Activated CD8-positive, alpha-beta memory T cell treated with anti-CD3 and anti-CD28 coated beads, Interleukin-2, amount 50 U/mL, for 48 hours (primary cell): ENCODE results near the gene EPHA10.
"Not testable (repeated sequence)": the region's sequence is repeated elsewhere in the genome, so short reads cannot be mapped to it uniquely, and the experiment has no call there.

Source experiments
- DNase-seq: peaks from one replicate; pipeline ENCODE4 v3.0.0-alpha.2; 2020

Gene EPHA10

DNA sequence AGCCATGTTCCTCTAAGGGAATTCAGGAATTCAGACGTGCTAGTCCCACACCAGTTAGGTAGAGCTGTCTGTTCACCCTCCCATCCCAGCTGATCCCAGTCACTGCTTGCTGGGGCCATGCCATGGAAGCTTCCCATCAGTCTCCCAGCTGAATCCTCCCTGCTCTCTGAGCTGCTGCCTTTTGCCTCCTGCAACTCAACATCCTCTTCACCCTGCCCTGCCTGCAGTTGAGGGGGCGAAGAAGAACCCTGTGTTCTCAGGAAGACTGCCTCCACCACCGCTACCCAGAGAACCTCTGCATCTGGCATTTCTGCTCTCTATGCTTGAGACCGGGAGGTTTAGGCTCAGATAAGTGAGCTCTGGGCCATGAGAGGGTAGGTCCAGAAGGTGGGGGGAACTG is 56.4 kb downstream of the EPHA10 start:
- DNase-seq, result no peak

DNA sequence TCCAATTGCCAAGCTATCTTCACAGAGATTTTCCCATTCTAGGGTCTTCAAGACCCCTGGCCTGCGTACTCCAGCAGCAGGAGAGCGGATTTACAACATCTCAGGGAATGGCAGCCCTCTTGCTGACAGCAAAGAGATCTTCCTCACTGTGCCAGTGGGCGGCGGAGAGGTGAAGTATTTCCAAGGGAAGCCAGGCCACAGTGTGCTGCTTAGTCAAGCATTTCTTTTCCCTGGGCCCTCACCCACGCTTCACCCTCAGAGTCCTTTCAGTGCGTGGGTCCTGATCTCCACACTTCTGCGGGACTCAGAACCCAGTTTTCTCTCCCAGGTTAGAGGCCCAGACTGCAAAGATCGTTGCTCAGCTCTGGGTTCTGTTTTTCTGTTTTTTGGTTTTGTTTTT is 59.5 kb downstream of the EPHA10 start:
- no peak for DNase-seq

DNA sequence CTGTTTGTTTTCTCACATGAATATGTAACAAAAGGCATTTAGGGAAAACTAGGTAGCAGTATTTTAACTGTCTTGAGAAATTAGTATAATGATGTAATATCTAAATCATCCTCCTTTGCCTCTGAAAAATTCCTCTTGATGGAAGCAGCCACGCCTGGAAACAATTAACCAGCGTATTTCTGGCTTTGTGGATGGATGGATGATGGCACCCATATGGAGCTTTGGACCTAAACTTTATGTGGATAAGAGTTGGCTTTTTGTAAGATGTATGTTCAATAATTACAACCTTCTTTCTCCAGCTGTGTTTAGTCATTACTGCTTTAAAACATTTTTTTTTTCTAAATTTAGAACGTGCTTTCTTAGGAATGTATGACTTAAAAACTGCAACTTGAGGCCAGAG is 60.0 kb downstream of the EPHA10 start:
- no peak for DNase-seq

DNA sequence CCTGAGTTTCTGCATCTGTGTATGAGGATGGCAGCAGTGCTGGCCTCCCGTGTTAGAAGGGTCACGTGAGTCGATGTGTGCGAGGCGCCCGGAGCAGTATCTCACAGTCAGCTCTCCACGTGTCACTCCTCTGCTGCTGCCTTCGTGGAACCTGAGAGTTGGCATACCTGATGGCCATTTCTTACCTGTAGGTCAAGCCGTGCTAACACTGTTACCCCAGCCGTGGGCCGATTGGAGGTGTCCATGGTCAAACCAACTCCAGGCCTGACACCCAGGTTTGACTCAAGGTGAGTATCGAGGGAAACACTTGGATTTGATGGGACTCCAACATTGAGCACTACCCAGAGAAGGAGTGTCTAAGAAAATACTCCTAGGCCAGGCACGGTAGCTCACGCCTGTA is 61.9 kb downstream of the EPHA10 start:
- DNase-seq, result no peak

DNA sequence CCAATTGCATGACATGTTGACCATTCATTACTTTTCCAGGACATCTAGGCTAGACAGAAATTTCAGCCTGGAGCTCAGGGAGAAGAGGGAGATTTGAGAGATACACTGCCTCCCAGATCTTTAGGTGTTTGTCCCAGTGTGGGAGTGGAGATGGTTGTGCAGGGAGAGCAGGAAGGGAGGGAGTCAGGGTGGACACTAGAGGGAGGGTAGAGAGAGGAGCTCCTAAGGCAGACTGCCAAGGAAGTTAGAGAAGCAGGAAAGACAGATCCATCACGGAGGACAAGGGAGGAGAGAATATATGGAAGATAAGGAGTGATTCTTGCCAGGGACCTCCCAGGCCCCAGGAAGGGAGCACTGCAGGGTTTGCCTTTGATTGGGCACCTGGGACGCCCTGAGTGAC is 63.9 kb downstream of the EPHA10 start:
- DNase-seq, result no peak

DNA sequence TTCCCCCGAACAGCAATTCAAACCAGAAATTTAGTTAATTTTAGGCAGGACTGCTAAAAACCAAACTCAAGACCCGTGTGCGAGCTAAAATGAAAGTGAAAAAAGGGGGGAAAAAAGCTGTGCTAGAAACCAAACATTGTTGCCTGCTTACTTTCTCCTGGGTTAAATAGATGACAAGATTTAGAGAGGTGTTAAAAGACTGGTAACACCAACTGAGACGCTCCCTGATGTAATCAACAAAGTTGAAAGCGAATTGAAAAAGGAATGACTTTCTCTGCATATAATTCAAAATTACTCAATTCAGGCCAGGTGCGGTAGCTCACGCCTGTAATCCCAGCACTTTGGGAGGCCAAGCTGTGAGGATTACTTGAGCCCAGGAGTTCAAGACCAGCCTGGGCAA is 65.8 kb downstream of the EPHA10 start:
- no peak for DNase-seq

DNA sequence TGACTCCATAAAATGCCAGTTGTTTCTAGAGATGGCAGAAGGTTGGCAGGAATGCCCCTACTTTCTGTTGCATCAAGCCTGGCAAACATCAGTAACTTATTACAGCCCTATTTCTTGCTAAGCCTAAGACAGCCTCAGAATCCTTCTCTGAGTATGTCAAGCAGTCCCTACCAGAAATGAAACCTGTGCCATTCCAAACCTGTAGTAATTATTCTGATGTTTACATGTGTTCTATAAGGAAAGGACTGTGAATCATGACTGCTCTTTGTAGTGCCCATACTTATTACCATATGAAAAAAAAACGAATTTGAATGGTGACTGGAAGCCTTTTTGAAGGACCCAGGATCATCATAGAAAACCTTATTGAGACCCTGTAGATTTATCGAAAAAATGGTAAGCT is 67.2 kb downstream of the EPHA10 start:
- DNase-seq, result no peak

DNA sequence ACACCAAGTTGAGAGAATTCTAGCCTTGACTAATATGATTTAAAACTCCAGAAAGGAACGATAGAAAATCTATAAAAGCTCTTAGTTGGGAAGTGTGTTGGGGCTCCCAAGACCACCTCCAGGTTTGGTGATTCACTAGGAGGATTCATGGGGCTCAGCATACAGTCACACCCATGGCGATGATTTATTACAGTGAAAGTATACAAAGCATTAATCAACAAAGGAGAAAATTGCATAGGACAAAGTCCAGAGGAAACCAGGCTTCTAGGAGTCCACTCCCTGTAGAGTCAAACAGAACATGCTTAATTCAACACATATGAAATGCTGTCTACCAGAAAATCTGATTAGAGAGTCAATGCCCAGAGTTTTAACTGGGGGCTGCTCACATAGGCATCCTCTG is 67.8 kb downstream of the EPHA10 start:
- DNase-seq, result no peak

DNA sequence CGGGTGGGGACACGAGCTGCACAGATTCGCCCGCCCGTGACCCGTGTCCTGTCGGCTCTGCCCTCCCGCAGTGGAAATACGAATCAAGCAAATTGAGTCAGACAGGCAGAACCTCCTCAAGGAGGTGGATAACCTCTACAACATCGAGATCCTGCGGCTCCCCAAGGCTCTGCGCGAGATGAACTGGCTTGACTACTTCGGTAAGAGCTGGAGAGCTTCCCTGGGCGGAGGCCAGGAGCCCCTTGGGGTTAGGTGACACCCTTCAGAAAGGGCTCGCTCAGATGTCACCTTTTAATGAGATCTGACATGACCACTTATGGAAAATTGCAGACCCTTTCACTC is 72.1 kb downstream of the EPHA10 start:
- no peak for DNase-seq

DNA sequence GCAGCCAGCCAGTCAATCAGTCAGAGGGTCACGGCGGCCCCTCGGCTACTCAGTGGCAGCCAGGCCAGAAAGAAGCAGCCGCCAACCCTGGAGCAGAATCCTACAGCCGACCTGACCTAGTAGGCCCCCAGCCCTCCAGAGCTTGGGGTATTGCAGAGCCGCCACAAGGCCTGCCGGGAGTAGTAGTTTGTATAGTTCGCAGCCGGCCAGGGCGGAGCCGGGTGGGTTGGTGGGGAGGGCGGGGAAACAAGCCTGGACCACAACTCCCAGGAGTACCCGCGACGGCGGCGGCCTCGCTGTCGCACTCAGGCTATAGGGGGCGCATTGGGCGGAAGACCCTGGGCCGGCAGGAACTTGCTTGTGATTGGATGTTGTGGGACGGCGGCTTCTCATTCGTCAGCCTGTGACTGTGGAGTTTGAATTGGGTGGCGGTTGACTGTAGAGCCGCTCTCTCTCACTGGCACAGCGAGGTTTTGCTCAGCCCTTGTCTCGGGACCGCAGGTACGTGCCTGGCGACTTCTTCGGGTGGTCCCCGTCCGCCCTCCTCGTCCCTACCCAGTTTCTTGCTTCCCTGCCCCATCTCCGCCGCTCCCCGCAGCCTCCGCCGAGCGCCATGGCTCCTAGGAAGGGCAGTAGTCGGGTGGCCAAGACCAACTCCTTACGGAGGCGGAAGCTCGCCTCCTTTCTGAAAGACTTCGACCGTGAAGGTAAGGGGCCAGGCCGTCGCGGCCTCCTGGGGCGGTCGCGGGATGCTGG is 72.7 kb downstream of the EPHA10 start, which contains the start of gene CDCA8:
TSS of gene CDCA8 (plus strand) at position 439 of the 756 bp plus-strand sequence. CDS start at position 614, 175 bp downstream.
- peak; percentile 98 for DNase-seq

DNA sequence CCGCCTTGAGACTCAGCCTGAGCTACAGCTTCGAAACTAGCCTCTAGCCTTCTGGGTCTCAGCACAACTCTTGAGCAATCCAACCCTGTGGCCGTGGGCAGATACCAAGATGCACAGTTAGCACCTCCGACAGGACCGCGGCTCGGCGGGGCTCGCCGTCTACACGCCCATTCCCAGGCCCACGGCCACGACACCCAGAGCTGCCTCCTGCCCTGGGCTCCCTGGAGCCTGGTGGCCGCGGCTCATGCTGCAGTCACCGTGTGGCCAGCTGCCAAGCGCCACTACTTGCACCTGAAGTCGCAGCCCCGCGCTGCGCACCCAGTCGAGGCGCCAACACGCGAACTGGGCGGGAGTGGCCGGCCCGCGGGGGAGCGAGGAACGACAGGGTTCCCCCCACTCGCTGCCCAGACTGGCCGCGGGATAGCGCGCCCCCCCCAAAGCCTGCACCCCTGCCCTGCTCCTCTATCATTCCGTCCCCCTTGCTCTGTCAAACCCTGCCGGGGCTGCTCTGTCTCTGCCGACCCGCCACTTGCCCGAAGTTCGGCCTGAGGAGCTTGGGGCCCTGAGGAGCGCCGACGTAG is 73.3 kb downstream of the EPHA10 start:
- peak; percentile 73 for DNase-seq

DNA sequence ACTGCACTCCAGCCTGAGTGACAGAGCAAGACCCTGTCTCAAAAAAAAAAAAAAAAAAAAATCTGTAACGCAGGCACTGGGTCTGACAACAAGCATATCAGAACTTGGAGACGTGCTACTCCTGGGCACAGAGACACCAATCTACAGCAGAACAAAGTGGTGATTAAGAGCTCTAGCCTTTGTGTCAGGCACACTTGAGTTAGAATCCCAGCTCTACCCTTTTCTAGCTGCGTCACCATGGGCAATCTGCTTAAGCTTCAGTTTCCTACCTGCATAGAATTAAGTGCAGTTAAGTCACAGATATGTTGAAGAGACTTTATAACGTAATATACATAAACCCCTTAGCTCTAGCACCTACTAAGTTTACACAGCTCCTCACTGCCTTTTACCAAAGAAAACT is 76.0 kb downstream of the EPHA10 start:
- no peak for DNase-seq

DNA sequence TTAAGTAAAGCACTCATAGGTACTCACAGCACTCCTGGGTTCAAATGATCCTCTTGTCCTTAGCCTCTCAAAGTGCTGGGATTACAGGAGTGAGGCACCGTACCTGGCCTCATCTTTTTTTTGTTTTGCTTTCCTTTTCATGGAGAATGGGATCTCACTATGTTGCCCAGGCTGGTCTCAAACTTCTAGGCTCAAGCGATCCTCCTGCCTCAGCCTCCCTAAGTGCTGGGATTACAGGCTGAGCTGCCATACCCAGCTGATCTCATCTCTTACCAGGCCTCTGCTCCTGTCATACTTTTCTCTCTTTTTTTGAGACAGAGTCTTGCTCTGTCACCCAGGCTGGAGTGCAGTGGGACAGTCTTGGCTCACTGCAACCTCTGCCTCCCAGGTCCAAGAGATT is 77.2 kb downstream of the EPHA10 start:
- DNase-seq, result not testable (repeated sequence)

DNA sequence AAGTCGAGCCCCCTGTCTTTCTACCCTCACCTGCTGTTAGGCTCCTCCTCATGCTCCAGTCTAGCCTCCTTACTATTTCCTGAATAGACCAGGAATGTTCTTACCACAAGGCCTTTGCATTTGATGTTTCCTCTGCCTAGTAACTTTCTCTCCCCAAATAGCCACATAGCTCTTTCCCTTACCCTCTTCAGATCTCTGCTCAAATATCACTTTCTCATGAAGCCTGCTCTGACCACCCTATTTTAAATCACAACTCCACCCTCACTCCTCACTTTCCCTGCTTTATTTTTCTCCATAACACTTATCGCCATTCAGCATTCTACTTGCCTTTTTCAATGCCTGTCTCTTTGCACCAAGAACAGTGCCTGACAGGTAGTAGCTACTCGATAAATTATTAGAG is 79.2 kb downstream of the EPHA10 start:
- no peak for DNase-seq

DNA sequence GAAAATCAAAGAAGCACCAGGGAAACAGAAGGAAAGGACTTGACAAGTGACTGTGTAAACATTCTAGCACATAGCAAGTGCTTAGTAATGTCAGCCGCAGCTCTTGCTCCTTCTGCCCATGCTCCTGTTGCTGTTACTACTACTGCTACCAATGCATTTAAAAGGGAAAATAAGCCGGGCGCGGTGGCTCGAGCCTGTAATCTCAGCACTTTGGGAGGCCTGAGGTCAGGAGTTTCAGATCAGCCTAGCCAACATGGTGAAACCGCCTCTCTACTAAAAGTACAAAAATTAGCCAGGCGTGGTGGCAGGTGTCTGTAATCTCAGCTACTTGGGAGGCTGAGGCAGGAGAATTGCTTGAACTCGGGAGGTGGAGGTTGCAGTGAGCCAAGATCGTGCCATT is 80.7 kb downstream of the EPHA10 start:
- not testable (repeated sequence) for DNase-seq

DNA sequence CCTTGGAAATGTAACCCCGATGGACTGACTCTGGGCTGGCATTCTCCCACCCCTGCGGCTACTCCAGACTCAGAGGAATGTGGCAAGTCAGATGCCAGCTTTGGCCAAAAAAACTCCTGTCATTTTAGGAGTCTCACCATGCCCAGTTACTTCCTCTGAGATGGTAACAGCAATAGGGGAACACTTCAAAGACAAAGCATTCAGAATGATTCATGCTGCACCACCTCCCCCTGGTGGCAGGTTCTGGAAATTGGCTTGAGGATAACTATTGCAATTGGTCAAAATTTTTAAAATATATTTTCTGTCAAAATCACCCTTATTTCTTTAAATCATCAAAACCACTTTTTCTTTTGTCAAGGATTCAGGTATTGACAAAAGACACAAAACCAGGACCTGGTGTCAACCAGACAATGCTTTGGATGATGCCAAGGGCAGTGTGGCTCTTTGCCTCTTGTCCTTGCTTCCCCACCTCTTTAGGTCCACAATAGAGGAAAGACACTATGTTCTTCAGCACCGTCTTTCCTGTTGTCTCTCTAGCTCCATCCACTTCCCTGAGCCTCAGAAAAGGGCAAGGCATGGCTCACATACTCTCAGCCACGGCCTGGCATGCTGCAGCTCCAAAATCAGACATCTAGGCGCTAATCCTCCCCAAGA is 82.5 kb downstream of the EPHA10 start:
- peak; percentile 91 for DNase-seq

DNA sequence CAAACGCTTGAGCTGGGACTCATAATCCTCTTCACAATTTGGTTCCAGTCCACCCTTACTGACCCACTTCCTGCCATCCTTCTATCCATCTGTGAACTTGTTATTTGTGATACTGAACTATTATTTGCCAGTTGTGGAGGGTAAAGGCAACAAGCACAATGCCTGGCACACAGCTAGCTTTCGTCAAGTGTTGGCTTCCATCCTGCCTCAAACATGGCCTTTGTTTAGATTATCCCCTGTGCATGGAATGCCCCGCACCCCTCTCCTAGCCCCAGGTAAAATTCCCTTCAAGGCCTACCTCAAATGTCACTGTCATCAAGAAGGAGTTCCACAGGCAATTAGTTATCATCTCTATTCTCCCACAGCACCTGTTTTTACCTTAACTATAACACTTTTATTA is 84.0 kb downstream of the EPHA10 start:
- DNase-seq, result no peak

DNA sequence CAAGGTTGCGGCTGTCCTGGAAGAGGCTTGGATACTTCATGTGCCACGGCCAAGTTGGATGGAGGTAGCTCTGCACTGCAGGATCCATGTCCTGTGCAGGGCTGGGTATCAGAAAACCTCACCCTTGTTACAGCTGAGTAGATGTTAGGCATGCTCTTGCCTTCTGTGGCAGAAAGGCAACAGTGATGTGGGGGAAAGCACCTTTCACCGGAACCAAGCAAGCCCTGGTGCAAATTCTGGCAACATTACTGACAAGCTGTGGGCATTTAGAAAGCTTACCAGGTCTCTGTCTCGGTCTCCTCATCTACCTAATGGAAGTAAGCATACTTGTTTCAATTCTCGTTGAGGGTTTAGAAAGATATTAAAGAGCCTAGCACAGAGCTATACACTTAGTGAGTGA is 87.1 kb downstream of the EPHA10 start:
- DNase-seq, result no peak

DNA sequence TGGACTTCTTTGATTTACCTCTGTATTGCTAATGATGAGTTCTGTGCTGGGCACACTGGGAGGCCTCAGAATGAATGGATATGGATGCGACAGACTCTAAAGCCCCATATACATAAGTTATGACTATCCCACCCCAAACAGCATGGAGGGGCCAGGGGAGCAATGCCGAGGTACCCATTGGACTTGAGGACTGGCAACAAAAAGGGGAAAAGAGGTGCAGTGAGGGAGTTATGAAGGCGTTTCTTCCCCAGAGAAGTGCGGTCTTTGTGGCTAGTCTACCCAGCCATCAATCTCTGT is 87.8 kb downstream of the EPHA10 start:
- no peak for DNase-seq

DNA sequence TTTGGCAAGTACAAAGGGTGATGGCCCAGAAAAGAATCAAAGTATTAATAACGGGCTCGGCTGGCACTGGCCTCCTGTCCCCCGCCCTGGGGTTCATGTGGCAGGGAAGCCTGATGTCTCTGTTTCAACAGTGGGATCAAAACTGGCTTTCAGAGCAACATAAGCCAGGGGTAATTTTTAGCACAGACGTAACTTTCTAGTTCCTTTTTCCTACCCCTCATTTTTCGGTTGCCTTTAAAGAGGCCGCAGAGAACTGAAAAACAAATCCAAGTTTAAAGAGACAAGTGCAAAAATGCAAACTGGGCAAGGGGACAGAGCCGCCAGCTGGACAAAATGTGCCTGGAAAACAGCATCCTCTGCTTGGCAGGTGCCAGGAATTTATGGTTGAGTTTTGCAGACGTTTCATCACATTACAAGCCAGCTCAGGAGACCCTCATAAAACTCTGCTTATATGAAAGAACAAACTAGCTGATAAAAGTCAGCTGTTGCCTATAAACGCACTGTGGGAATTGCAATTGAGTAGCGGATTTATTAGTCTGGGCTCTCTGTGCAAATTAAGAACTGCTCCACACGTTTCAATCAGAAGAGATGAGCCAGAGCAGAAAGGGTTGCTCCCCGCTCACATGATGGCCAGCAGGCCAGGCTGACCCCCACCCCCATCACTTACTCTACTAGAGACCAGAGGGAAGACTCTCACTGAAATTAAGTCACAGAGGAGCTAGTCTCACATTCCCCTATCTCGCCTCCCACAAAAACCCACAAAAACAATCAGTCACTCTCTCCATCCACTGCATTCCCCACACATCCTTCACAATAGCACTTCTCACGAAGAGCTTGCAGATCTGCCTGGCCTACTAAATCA is 88.4 kb downstream of the EPHA10 start:
- DNase-seq, result no peak

DNA sequence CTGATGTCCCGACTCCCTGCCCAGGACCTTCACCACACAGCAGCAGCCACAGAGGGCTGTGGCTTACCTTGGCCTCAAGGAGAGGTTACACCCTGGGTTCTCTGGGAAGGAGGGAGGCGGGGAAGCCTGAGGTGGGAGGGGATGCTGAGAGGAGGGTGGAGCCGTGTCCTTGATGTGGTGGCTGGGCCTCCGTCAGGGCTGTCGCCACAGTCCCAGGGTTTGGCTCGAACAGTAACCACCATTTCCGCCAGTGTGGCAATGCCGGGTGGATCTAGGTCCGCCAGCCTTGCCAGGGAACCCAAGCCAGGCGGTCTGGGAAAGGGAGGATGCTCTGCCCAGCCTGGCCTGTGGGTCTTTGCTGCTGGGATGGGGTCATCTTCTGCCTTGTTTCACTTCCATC is 91.0 kb downstream of the EPHA10 start:
- DNase-seq, result peak; percentile 74

DNA sequence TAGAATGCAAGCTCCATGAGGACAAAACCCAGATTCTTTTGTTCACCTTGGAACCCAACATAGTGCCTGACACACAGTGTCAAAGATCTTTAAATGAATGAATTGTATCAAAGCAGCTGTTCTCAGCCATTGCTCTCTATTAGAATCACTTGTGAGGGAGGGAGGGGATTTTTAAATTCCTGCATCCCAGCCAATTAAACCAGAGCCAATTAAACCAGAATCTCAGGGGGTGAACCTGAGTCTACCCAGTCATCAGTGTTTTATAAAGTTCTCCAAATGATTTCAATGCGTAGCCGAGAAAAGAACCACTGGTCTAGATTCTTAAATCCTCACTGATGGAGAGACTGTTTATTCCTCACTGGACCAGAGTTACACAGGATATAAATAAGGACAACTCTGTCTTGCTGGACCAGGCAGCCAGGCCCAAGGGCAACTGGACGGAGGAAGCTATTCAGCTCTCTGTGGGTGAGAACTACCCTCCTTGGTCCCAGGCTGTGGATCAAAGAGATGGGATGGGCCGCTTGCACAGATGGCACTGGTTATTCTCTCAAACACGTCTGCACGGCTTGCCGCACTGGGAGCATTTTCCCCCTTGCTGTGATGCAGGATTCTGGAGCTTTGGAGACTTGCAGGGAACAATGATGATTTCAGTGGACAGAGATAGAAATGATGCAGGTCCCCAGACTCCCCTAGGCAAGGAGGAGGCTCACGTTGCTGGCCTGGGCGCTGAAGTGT is 92.6 kb downstream of the EPHA10 start:
- no peak for DNase-seq

DNA sequence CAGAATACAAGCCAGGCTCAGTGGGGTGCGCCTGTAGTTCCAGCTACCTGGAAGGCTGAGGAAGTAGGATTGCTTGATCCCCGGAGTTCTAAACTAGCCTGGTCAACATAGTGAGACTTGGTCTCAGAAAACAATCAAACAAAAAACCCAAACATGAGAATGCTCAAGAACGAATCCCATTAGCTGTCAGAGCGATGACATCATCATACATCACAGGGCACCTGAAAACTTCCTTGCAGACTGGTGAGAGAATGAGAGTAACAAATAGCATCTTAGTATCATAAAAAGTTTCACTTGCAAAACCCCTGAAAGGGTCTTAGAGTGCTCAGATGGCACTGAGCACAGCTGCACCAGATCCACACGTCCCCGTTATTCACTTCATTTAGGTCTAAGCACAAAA is 93.7 kb downstream of the EPHA10 start:
- no peak for DNase-seq
